Mucosa of descending colon (tissue), 3 donors: Measurements from ENCODE around the gene ADAM12. TPM values are rescaled to one million over a fixed set of nuclear protein-coding genes. Genes with fewer than 3 reads are reported as not detected.

ENCODE experiments used
- ATAC-seq: fragments of 200-7000 bp; cut with Tn5 transposase; one replicate; pipeline ENCODE4 v1.9.1; 2020; ENCODE audit warnings: mild to moderate bottlenecking, moderate library complexity
- DNase-seq, 3 donors: peaks; one replicate each; pipeline ENCODE4 v3.0.0-alpha.2; 2020
- H3K36me3 ChIP-seq: fragments of 200-600 bp; one replicate; pipeline ENCODE4 v1.8.0; 2021; ENCODE audit warnings: low read depth, mild to moderate bottlenecking
- H3K4me1 ChIP-seq: fragments of 200-600 bp; one replicate; pipeline ENCODE4 v1.8.0; 2021; ENCODE audit warnings: low read depth, mild to moderate bottlenecking
- H3K4me3 ChIP-seq: fragments of 200-600 bp; one replicate; pipeline ENCODE4 v1.8.0; 2021; ENCODE audit warnings: mild to moderate bottlenecking
- H3K9me3 ChIP-seq: fragments of 200-600 bp; one replicate; pipeline ENCODE4 v1.8.0; 2021; ENCODE audit warnings: mild to moderate bottlenecking
- intact Hi-C, 2 donors: fragments of 100-400 bp; cut with DNase I in 1 of 2; cut with micrococcal nuclease in 1 of 2; formaldehyde crosslinking; loops; one replicate each; pipeline versions ENCODE4 v1.11.0 to v1.11.1; 2022; cut with DNase I, micrococcal nuclease
- total RNA-seq, 3 donors: library from RNA; stranded (reverse); fragmentation: NEBNext Ultra II Directional in 2 of 3; extraction: Animal tissue kit (Norgen Biotek cat#: 25700) in 2 of 3; gene quantifications; one replicate each; pipeline versions ENCODE4 v1.2.1 to v1.2.4, GENCODE V29; 2021 to 2023
- TF ChIP-seq, protein P1 (sequence below): fragments of 200-600 bp; IDR thresholded peaks from one replicate; pipeline ENCODE4 v1.8.0; 2022; ENCODE audit warnings: antibody characterized with exemption, mild to moderate bottlenecking
- donor health status: DM: no; HTN: no; CAD: no; lungs with moderate emphysema.
- donor health status: DM: no; HTN: no; CAD: no.
- donor health status: DM: no; HTN: yes; CAD: no.

Gene ADAM12
- total RNA-seq, 3 donors from 2014 or later, result 0.20 to 0.89 (median 0.66) TPM

DNA sequence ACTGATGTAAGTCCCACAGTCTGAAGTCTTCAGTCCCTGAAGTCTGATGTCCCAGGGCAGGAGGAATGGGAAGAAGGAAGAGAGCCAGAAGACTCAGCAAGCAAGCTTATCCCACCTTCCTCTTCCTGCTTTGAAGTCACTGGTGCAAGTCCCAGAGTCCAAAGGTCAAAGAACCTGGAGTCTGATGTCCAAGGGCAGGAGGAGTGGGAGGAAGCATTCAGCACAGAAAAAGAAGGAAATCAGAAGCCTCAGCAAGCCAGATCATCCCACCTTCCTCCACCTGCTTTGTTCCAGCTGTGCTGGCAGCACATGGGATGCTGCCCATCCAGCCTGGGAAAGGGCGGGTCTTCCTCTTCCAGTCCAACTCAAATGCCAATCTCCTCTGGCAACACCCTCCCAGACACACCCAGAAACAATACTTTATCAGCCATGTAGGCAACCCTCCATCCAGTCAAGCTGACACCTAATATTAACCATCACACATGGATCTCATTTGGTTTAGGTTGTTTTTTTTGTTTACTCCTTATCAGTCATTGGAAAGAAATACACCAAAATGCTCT, 50.9 kb downstream of the ADAM12 start:
- Histone ChIP-seq H3K9me3 (no peaks in the 10 kb centered on the region), H3K36me3 (no peaks in the 10 kb centered on the region), H3K4me1 (no peaks in the 10 kb centered on the region), H3K4me3 (no peak overlapping the region)
- ATAC-seq, result no peak
- TF ChIP-seq, protein P1, sequence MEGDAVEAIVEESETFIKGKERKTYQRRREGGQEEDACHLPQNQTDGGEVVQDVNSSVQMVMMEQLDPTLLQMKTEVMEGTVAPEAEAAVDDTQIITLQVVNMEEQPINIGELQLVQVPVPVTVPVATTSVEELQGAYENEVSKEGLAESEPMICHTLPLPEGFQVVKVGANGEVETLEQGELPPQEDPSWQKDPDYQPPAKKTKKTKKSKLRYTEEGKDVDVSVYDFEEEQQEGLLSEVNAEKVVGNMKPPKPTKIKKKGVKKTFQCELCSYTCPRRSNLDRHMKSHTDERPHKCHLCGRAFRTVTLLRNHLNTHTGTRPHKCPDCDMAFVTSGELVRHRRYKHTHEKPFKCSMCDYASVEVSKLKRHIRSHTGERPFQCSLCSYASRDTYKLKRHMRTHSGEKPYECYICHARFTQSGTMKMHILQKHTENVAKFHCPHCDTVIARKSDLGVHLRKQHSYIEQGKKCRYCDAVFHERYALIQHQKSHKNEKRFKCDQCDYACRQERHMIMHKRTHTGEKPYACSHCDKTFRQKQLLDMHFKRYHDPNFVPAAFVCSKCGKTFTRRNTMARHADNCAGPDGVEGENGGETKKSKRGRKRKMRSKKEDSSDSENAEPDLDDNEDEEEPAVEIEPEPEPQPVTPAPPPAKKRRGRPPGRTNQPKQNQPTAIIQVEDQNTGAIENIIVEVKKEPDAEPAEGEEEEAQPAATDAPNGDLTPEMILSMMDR, result no peak
- no peak for DNase-seq
- intact Hi-C loops, result no loop called here

DNA sequence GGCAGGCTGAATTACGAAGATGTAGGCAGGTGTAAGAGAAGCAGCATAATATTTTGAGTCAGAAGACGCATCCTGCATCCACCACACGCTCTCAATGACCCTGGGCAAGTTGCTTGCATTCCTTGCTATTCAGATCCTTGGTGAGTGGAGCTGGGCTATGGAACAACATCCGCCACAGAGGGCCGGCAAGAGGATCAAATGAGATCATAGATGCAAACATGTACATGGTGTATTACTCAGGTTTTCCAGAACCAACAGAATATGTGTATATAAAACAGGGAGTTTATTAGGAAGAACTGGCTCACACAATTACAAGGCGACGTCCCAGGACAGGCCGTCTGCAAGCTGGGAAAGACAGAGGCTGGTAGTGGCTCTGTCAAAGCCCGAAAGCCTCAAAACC, 51.5 kb downstream of the ADAM12 start:
- intact Hi-C loops, result no loop called here
- Histone ChIP-seq H3K9me3 (no peaks in the 10 kb centered on the region), H3K4me1 (no peaks in the 10 kb centered on the region), H3K36me3 (no peaks in the 10 kb centered on the region), H3K4me3 (no peak overlapping the region)
- ATAC-seq (no peak), DNase-seq (no peak)
- TF ChIP-seq, protein P1, result no peak

DNA sequence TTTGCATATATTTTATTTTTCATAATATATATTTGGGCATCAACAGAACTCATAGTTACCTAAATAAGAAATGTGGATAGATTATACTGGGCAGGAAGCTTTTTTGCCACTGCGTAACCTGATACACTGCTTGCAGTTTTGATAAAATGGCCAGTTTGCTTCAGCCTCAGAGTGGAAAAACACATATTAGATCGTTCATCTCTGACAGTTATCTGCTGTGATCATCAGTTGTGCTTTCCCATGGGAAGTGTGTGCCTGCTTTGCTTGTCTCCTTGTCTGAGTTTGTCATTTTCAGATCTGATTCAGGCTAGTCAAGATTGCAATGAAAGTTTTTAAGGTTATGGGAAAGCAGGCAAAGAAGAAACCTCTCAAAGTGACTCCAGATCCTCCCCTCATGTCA, 54.0 kb downstream of the ADAM12 start:
- intact Hi-C loops, result no loop called here

DNA sequence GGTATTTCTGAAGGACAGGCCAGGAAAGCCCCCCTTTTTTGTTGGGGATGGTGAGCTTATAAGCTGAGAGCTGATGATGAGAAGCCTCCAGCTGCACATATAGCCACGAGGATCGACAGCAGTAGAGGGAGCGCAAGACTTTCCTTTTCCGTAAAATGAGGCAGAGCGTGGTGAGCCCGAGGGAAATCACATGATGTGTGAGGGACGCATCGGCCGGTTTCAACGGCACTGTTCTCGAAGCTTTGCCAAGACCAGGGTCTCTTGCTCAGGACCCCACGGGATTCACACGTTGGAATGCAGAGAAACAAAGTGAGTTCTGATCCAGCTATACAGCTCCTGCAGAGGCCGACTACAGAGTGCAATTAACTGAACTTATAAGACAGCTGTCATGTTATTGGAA, 55.7 kb downstream of the ADAM12 start:
- Histone ChIP-seq H3K4me3 (no peak overlapping the region), H3K9me3 (no peaks in the 10 kb centered on the region), H3K36me3 (no peaks in the 10 kb centered on the region), H3K4me1 (no peaks in the 10 kb centered on the region)
- DNase-seq (no peak), ATAC-seq (no peak)
- intact Hi-C loops, result no loop called here
- TF ChIP-seq, protein P1, result no peak

More for the DNA sequence above, 54.0 kb downstream of the ADAM12 start:
- DNase-seq (no peak), ATAC-seq (no peak)
- Histone ChIP-seq H3K4me1 (no peaks in the 10 kb centered on the region), H3K9me3 (no peaks in the 10 kb centered on the region), H3K36me3 (no peaks in the 10 kb centered on the region), H3K4me3 (no peak overlapping the region)
- TF ChIP-seq, protein P1, result no peak

DNA sequence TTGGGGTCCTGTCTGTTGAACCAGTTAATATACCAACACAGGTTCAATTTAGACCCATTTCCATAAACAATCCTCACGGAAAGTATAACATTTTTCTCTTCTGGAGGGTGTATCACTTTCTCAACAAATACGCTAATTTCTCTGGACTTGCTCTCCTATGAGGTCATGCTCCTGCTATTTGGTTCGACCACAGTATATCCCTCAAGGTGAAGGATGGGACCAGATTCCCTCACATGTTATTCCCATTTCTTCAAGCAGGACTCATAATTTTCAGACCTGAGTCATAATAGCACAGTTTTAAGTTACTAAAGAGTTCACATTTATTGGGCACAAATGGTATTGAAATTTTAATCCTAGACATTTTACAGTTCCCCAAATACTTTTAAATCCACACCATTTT, 57.2 kb downstream of the ADAM12 start:
- Histone ChIP-seq H3K4me3 (no peak overlapping the region), H3K9me3 (no peaks in the 10 kb centered on the region), H3K4me1 (no peaks in the 10 kb centered on the region), H3K36me3 (no peaks in the 10 kb centered on the region)
- DNase-seq (no peak), ATAC-seq (no peak)
- TF ChIP-seq, protein P1, result no peak
- intact Hi-C loops, result no loop called here

DNA sequence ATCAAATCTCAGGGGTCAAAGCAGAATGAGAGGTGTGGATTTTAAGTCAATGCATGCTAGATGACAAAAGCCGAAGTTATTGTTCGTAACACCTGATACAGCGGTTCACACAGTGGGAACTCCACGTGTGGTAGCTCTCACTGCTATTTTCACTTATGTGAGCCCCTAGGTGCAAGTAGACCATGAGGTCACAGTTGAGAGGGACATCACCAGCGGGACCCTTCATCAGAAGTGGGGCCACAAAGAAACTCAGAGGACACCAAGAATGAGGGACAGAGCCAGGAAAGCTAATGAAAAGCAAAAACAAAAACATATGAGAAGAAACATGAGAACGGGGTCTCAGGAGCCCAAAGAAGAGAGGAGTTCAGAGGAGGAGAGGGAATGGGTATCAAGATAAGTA, 63.5 kb downstream of the ADAM12 start:
- TF ChIP-seq, protein P1, result no peak
- no peaks in the 10 kb centered on the region for H3K36me3 ChIP-seq
- H3K4me3 ChIP-seq, result no peak overlapping the region

More for the DNA sequence above, 63.5 kb downstream of the ADAM12 start:
- DNase-seq (no peak), ATAC-seq (no peak)
- Histone ChIP-seq H3K9me3 (no peaks in the 10 kb centered on the region), H3K4me1 (no peaks in the 10 kb centered on the region)
- intact Hi-C loops, result no loop called here
